ENCODE data around the gene ANGPTL4.

Gene ANGPTL4

GRCh38 chr19:8336660-8337059, 27.3 kb upstream of the ANGPTL4 start:
- H3K9me2 ChIP-seq (replicated peaks; ENCODE audit: insufficient read depth, low read length), result no peaks in the 10 kb centered on the region
- no peaks in the 10 kb centered on the region for H3K4me1 ChIP-seq (ENCODE audit: low read length)
- H3K9ac ChIP-seq (ENCODE audit: low read length), result no peak overlapping the region
- H3K79me2 ChIP-seq (ENCODE audit: low read length), result no peaks in the 10 kb centered on the region
- no peak overlapping the region for H2AFZ ChIP-seq (ENCODE audit: low read length)
- H3K4me3 ChIP-seq (ENCODE audit: low read length), result no peak overlapping the region
- H3K36me3 ChIP-seq (replicated peaks; ENCODE audit: insufficient read depth, low read length), result no peaks in the 10 kb centered on the region
- DNase-seq, result no peak
- no peaks in the 10 kb centered on the region; the same call in 1 of the 2 replicates for H3F3A ChIP-seq (ENCODE audit: insufficient read depth, low read length)
- TF ChIP-seq EZH2 (optimal IDR thresholded peaks at IDR 0.05; ENCODE audit: low read depth, low read length) (no peak), CTCF (IDR thresholded peaks at IDR 0.05; ENCODE audit: low read length) (no peak), EZH2phosphoT487 (IDR thresholded peaks at IDR 0.05; ENCODE audit: low read length) (no peak)
- no peaks in the 10 kb centered on the region; the same call in 1 of the 2 replicates for H4K20me1 ChIP-seq (ENCODE audit: insufficient read depth, low read length)
- no peak overlapping the region for H3K27ac ChIP-seq (ENCODE audit: low read length)
- H3K27me3 ChIP-seq (replicated peaks; ENCODE audit: insufficient read depth, low read length), result peaks cover 79% of the 10 kb centered on the region
- H3K4me2 ChIP-seq (ENCODE audit: low read depth, low read length), result no peak overlapping the region
- no peaks in the 10 kb centered on the region for H3K9me3 ChIP-seq (replicated peaks; ENCODE audit: insufficient read depth, low read length)

DNA sequence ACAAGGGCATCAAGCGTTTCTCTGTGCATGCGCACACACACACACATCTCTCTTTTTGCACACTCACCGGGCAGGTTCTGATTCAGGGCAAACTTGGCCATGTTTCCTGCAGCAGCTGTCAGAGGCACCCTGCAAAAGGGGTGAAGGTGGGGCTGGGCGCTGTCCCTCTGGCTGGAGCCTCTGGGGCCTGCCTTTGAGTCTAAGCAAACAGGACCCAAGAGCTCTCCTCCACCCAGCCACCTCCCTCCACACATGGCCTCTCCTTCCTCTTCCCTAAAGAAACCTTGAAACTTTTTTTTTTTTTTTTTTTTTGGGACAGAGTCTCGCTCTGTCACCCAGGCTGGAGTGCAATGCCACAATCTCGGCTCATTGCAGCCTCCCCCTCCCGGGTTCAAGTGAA, 26.2 kb upstream of the ANGPTL4 start:
- Histone ChIP-seq H3K27me3 (replicated peaks; ENCODE audit: insufficient read depth, low read length) (peaks cover 86% of the 10 kb centered on the region), H3K4me2 (ENCODE audit: low read depth, low read length) (no peak overlapping the region), H3K9me2 (replicated peaks; ENCODE audit: insufficient read depth, low read length) (no peaks in the 10 kb centered on the region), H3K27ac (ENCODE audit: low read length) (no peak overlapping the region), H4K20me1 (ENCODE audit: insufficient read depth, low read length) (no peaks in the 10 kb centered on the region; the same call in 1 of the 2 replicates), H3K79me2 (ENCODE audit: low read length) (no peaks in the 10 kb centered on the region), H3K9ac (ENCODE audit: low read length) (no peak overlapping the region), H3F3A (ENCODE audit: insufficient read depth, low read length) (no peaks in the 10 kb centered on the region; the same call in 1 of the 2 replicates), H3K36me3 (replicated peaks; ENCODE audit: insufficient read depth, low read length) (no peaks in the 10 kb centered on the region), H2AFZ (ENCODE audit: low read length) (no peak overlapping the region), H3K4me1 (ENCODE audit: low read length) (no peaks in the 10 kb centered on the region), H3K4me3 (ENCODE audit: low read length) (no peak overlapping the region), H3K9me3 (replicated peaks; ENCODE audit: insufficient read depth, low read length) (no peaks in the 10 kb centered on the region)
- no peak for DNase-seq
- TF ChIP-seq EZH2 (optimal IDR thresholded peaks at IDR 0.05; ENCODE audit: low read depth, low read length) (no peak), CTCF (IDR thresholded peaks at IDR 0.05; ENCODE audit: low read length) (no peak), EZH2phosphoT487 (IDR thresholded peaks at IDR 0.05; ENCODE audit: low read length) (no peak)

GRCh38 chr19:8338835-8339234, 25.1 kb upstream of the ANGPTL4 start:
- H3F3A ChIP-seq (ENCODE audit: insufficient read depth, low read length), result no peaks in the 10 kb centered on the region; the same call in 1 of the 2 replicates
- H3K9me2 ChIP-seq (replicated peaks; ENCODE audit: insufficient read depth, low read length), result no peaks in the 10 kb centered on the region
- H2AFZ ChIP-seq (ENCODE audit: low read length), result no peak overlapping the region
- H4K20me1 ChIP-seq (ENCODE audit: insufficient read depth, low read length), result no peaks in the 10 kb centered on the region; the same call in 1 of the 2 replicates
- no peak for DNase-seq
- H3K9ac ChIP-seq (ENCODE audit: low read length), result no peak overlapping the region
- H3K9me3 ChIP-seq (replicated peaks; ENCODE audit: insufficient read depth, low read length), result no peaks in the 10 kb centered on the region
- H3K27me3 ChIP-seq (replicated peaks; ENCODE audit: insufficient read depth, low read length), result peaks cover 81% of the 10 kb centered on the region
- H3K4me2 ChIP-seq (ENCODE audit: low read depth, low read length), result no peak overlapping the region
- H3K4me1 ChIP-seq (ENCODE audit: low read length), result no peaks in the 10 kb centered on the region
- H3K79me2 ChIP-seq (ENCODE audit: low read length), result no peaks in the 10 kb centered on the region
- TF ChIP-seq EZH2phosphoT487 (IDR thresholded peaks at IDR 0.05; ENCODE audit: low read length), result no peak
- no peak for TF ChIP-seq CTCF (IDR thresholded peaks at IDR 0.05; ENCODE audit: low read length)
- TF ChIP-seq EZH2 (optimal IDR thresholded peaks at IDR 0.05; ENCODE audit: low read depth, low read length), result no peak
- no peak overlapping the region for H3K4me3 ChIP-seq (ENCODE audit: low read length)
- H3K27ac ChIP-seq (ENCODE audit: low read length), result no peak overlapping the region
- no peaks in the 10 kb centered on the region for H3K36me3 ChIP-seq (replicated peaks; ENCODE audit: insufficient read depth, low read length)
